KBM-7 (cell line): ENCODE measurements around the gene ZNF559.
A peak's percentile ranks its signal among the peaks of the same experiment; 100 is the strongest.
"Not testable (repeated sequence)": the region's sequence is repeated elsewhere in the genome, so short reads cannot be mapped to it uniquely, and the experiment has no call there.

Experiments
- DNase-seq: peaks from one replicate; pipeline ENCODE4 v3.0.0-alpha.2; 2015
- in situ Hi-C: fragments of 300-500 bp; cut with MboI; formaldehyde crosslinking; loops from 2 replicates; pipeline ENCODE4 v1.14.3; 2020; ENCODE audit warnings: low sequenced_read_pairs, low pct_unique_long_range_greater_than_20kb, mixed read lengths

ZNF559 gene

DNA sequence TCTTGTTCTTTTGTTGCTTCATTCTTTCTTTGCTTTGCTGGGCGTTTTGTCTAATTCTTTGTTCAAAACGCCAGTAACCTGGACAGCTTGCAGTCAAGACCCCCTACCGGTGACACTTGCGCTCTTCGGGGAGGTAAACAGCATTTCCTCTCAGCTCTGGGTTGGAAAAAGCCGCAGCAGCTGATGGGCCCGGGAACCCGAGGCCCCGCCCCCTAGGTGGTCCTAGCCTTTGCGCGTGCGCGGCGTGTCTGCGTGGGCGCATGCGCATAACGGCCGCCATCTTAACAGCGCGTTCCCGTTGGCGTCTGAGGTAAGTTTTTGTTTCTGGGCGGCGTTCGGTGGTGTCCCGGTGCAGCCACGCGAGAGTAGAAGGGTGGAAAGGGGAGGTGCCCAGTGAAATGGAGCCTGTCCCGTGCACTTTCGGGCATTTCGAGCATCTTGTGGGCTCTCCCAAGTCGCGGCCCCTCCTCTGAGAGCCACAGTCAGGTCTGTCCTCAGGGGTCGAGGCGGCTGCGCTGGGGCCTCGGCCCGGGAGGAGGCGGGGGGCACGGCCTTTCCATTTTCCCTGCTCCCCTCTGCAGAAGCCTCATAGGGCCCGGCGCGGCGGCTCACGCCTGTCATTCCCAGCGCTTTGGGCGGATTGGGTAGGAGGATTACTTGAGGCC, at the start of gene ZNF559:
Gene ZNF559, plus strand, starts transcription at position 261 of the 665 bp plus-strand sequence. CDS start 14,371 bp downstream, outside the sequence.
- peak; percentile 98 for DNase-seq
- in situ Hi-C loops: no loop called here

DNA sequence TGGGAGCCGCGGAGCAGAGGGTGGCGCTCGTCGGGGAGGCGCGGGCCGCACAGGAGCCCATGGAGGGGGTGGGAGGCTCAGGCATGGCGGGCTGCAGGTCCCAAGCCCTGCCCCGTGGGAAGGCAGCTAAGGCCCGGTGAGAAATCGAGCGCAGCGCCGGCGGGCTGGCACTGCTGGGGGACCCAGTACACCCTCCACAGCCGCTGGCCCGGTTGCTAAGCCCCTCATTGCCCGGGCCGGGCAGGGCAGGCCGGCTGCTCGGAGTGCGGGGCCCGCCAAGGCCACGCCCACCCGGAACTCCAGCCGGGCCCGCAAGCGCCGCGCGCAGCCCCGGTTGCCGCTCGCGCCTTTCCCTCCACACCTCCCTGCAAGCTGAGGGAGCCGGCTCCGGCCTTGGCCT, 40.5 kb upstream of the ZNF559 start:
- in situ Hi-C loops, DNase-seq: not testable (repeated sequence)

DNA sequence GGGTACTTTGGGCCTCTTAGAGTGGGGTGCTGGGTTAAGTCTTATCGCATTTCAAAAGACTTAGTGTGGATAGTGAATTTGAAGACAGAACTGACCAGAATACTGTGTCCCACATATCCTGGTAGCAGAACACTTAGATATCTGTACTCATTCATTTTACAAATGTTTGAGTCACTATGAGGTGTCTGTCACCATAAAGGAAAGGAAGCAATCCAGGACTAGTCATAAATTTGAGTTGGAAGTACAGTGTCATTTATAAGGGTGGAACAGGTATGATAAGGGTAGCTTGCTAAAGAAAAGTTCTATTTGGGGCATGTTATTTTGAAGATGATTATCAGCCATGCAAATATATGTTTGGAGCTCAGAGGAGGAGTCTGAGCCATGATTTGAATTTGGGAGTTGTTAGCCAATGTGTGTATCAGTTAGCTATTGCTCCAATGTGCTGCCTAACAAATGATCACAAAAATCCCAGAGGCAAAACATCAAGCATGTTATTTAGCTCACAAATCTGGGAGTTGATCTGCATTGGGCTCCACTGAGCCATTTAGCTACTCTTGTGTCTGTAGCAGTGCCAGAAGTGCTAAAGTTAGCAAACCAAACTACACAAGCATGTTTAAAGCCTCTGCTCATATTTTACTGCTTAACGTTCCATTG, 34.6 kb upstream of the ZNF559 start:
- no peak for DNase-seq
- in situ Hi-C loops: no loop called here

DNA sequence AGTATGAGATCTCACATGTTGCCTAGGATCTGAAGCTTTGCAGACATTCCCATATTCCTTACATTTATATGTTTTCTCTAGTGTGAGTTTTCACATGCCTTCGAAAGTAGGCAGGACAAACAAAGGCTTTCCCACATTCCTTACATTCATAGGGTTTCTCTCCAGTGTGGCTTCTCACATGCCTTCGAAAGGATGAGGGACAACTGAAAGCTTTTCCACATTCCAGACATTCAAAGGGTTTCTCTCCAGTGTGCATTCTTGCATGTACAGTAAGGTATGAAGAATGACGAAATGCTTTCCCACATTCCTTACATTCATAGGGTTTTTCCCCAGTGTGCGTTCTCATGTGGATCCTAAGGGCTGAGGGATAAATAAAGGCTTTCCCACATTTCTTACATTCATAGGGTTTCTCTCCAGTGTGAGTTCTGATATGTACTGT, 28.5 kb upstream of the ZNF559 start:
- DNase-seq: no peak
- in situ Hi-C loops: no loop called here

DNA sequence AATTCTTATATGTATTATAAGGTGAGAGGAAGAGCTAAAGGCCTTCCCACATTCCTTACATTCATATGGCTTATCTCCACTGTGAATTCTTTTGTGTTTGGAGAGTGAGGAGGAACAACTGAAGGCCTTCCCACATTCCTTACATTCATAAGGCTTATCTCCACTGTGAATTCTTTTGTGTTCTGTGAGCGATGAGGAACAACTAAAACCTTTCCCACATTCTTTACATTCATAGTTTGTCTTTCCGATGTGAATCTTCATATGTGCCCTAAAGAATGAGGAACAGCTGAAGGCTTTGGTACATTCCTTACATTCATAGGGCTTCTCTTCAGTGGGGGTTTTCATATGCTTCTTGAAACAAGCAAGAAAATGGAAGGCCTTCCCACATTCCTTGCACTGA, 27.6 kb upstream of the ZNF559 start:
- in situ Hi-C loops: no loop called here
- DNase-seq: no peak

DNA sequence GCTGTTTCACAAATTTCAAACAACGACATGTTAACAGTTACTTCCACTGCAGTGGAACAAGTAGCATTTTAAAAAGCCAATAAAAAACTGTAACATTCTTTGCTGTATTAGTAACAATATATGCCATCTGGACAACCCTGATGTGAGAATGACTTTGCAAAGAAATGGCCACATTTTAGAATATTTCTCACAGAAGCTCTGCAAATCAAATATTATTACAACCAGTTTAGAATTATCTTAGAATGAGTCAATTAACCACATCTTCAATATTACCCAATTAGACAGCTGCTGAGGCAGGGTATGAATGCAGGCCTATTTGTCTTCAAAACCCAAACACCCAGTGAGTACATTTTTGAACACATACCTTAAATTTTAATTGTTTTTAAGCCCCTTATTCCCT, 17.5 kb upstream of the ZNF559 start:
- in situ Hi-C loops: no loop called here
- DNase-seq: no peak

DNA sequence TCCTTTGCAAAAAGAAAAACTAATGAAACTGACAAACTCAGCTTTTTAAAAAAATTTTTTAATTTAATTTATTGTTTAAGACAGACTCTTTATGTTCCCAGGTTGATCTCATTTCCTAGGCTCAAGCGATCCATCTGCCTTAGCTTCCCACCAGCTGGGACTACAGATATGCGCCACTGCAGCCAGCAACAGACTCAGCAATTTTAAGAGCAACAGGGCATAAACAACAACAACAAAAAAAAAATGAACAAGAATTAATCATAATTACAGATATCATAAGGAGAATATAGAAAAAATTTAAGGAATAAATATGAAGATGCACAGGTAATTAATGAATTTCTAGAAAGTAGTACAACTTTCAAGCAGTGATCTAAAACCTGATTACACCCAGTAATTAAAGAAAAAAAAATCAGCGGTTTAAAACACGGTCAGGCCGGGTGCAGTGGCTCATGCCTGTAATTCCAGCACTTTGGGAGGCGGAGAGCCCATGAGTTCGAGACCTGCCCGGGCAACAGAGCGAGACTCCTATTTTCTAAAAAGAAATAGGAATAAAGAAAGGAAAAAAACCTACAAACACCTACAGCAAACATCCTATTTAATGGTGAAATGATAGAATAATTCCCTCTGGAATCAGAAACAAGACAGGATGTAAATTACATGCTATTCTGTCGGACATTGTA, 15.7 kb upstream of the ZNF559 start:
- in situ Hi-C loops: no loop called here
- DNase-seq: no peak

DNA sequence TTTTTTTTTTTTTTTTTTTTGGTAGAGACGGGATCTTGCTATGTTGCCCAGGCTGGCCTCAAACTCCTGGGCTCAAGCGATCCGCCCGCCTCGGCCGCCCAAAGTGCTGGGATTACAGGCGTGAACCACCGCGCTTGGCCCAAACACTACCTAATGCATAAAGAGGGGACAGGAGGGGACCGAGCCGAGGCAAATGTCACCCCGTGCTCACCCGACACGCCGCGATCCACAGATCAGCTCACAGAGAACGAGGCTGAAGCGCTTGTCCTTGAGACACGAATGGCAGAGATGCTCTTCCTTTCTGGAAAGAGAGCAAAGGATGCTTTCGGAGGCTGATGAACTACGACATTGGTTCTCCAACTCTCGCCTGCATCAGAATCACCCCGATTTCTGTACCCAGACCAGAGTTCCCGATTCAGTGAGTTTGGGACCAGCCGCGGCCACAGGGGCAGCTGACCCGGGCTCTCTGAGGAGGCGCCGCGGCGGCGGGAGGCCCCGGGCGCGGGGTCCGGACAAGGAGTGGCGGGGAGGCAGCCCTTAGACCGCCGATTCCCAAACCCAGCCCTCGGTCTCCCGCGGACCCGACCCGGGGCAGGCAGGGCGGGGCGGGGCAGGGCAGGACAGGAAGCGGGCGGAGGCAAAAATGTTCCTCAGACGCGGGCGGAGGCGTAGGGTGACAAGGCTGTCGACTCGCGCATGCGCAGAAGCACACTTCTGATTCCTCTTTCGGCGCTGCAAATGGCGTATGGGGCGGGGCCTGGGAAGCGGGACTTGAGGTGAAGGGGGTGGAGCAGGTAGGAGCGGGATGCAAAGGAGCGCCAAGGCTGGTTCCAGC, 14.6 kb upstream of the ZNF559 start, which contains the start of gene ZNF699:
Gene ZNF699, minus strand, starts transcription at position 700 of the 835 bp plus-strand sequence. CDS start 4,719 bp downstream, outside the sequence.
- DNase-seq: peak; percentile 98
- in situ Hi-C loops: no loop called here

DNA sequence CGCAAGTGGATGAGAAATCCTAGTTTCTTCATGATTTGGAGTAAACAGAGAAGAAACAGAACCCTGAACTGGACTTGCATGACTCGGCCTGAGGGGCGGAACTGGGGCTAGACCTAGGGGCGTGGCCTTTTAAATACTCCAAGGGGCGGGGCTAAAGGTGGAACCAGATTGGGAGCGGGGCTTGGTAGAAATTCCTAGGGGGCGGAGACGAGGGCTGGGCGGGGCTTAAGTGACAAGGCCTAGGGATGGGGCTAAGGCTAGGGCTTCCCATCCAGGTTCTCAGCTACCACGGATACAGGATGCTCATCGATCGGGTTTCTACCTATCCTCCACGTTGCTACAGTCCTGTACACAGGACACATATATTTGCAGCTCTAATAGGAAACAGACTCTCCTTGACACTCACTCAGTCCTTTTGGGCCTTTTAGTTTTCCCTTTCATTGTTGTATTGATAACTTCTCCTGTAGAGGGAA, 14.0 kb upstream of the ZNF559 start:
- no peak for DNase-seq
- in situ Hi-C loops: no loop called here

DNA sequence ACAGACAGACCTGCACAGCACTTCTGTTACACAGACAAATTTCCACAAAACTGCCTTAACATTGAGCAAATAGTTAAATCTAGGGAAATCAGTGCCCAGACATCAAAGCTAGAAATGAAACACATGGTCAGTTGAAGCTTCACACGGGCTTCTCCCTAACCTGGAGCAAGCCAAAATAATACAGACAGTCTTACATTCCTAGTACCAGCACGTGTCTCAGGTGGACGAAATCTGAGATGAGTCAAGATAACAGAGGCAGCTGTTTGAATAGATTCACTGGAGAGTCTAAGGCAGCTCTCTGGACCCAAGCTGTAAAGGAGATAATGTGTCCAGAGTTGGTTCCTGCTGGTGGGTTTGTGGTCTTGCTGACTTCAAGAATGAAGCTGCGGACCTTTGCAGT, 10.2 kb upstream of the ZNF559 start:
- no peak for DNase-seq
- in situ Hi-C loops: no loop called here

DNA sequence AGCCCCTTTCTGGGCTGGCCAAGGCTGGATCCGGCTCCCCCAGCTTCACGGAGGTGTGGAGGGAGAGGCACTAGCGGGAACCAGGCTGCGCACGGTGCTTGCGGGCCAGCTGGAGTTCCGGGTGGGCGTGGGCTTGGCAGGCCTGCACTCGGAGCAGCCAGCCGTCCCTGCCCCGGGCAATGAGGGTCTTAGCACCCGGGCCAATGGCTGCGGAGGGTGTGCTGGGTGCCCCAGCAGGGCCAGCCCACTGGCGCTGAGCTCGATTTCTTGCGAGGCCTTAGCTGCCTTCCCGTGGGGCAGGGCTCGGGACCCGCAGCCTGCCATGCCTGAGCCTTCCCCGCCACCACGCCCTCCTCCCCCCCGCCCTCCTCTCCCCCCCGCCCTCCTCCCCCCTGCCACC, 2.6 kb upstream of the ZNF559 start:
- DNase-seq: no peak
- in situ Hi-C loops: no loop called here

DNA sequence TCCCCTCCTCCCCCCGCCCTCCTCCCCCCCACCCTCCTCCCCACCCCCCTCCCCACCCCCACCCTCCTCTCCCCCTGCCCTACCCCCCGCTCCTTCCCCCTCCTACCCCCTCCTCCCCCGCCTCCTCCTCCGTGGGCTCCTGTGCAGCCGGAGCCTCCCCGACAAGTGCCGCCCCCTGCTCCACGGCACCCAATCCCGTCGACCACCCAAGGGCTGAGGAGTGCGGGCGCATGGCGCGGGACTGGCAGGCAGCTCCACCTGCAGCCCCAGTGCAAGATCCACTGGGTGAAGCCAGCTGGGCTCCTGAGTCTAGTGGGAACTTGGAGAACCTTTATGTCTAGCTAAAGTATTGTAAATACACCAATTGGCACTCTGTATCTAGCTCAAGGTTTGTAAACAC, 2.2 kb upstream of the ZNF559 start:
- in situ Hi-C loops, DNase-seq: not testable (repeated sequence)

DNA sequence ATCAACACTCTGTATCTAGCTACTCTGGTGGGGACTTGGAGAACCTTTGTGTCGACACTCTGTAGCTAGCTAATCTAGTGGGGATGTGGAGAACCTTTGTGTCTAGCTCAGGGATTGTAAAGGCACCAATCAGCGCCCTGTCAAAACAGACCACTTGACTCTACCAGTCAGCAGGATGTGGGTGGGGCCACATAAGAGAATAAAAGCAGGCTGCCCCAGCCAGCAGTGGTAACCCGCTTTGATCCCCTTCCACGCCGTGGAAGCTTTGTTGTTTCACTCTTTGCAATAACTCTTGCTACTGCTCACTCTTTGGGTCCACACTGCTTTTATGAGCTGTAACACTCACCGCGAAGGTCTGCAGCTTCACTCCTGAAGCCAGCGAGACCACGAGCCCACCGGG, 1.8 kb upstream of the ZNF559 start:
- in situ Hi-C loops, DNase-seq: not testable (repeated sequence)

DNA sequence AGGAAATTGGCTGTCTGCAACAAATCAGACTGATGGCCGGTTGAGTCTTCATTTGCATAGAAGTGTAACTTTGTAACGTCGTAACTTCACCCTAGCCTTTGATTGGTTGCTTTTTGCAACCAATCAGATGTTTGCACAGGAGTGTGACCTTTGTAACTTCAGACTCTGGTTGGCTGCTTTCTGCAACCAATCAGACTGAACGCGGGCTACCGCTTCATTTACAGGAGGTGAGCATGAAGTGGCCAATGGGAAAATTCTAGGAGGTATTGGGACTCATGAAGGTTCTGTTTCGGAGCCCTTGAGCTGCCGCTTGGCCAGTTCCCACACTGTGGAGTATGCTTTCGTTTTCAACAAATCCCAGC, 441 bp upstream of the ZNF559 start:
- in situ Hi-C loops: no loop called here

DNA sequence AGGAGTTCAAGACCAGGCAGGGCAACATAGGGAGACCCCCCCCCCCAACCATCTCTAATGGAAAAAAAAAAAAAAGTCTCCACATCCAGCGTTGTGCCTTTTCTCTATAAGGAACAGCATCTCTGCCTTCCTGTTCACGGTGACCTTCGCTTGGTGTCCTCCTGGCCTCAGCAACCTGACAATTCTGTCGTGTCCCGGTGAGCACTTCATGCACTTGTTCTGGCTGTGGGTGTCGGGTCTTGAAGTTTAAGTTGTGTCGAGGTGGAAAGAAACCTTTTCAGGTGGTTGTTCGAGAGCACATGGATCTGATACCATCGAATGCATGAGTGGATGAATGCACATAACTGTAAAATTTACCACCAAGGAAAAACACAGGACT, 594 bp downstream of the ZNF559 start:
- DNase-seq: no peak
- in situ Hi-C loops: no loop called here

More for the DNA sequence above, 441 bp upstream of the ZNF559 start:
- DNase-seq: no peak

DNA sequence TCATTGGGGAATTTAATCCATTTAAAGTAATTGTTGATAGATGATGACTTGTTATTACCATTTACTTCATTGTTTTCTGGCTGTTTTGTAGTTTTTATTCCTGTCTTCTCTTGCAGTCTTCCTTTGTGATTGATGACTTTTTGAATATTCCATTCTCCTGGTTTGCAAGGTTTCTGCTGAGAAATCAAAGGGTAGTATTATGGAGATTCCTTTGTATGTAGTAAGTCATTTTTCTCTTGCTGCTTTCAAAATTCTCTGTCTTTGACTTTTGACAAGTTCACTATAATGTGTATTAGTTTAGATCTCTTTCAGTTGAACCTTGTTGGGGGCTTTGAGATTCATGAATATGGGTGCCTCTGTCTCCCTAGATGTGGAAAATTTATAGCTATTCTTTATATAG, 6.0 kb downstream of the ZNF559 start:
- in situ Hi-C loops: no loop called here
- no peak for DNase-seq

DNA sequence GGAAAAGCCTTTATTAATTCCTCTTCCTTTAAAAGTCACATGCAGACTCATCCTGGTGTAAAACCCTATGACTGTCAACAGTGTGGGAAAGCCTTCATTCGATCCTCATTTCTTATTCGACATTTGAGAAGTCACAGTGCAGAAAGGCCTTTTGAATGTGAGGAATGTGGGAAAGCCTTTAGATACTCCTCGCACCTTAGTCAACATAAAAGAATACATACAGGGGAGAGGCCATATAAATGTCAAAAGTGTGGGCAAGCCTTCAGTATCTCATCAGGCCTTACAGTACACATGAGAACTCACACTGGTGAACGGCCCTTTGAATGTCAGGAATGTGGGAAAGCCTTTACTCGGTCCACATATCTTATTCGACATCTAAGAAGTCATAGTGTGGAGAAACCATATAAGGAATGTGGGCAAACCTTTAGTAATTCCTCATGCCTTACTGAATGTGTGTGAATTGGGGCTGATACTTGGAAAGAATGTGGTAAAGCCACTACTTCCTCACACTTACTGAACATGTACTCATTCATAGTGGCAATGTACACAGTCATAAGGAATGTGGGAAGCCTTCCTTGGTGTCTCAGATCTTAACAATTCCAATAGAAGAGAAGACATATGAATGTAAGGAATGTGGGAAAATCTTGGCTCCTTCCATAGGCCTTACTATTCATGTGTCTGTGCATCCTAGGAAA, 18.8 kb downstream of the ZNF559 start:
- peak; percentile 20 for DNase-seq
- in situ Hi-C loops: no loop called here

DNA sequence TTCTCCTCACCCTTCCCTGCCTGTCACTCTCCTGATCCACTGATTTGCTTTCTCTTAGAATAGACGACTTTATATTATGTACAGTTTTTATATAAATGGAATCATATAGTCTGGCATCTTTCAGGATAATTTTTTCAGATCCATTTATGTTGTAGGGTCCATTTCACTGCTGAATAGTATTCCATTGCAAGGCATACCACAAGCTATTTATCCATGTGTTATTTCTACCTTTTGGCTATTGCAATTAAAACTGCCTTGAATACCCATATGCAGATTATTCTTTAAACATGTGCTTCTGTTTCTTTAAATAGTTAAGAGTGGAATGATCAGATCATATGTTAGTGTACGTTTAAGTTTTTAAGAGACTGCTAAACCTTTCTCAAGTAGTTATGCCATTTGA, 21.0 kb downstream of the ZNF559 start:
- in situ Hi-C loops: no loop called here
- DNase-seq: no peak

DNA sequence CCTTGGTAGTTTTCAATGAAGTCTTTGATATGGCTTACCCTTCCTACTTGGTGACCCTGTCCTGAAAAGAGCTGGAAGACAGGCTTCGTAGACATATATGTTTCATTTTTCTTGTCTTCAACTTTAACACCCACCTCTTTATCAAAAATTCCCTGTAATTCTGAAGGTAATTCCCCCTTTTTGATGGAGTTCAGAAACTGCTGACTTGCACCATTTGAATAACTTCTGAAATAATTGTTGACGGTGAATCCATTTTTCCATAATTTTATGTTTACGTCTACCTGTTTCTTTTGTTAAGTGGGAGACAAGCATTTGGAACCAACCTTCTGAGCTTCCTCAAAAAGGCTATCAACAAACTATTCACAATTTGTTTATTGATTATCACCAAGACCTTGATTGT, 24.3 kb downstream of the ZNF559 start:
- DNase-seq: no peak
- in situ Hi-C loops: no loop called here
